B cell (primary cell): Measurements from ENCODE around the gene EPB41L4A.

Experiments used
- EZH2 ChIP-seq: IDR thresholded peaks from 2 replicates; pipeline ENCODE4 v1.6.1; 2012; ENCODE audit warnings: borderline replicate concordance, low read depth, mild to moderate bottlenecking, moderate library complexity, low read length; ENCODE audit not compliant: insufficient read depth, poor library complexity, severe bottlenecking
- TF ChIP-seq, protein P1 (sequence below): fragments of 200-600 bp; IDR thresholded peaks from one replicate; pipeline ENCODE4 v1.8.0; 2022; ENCODE audit warnings: antibody characterized with exemption, mild to moderate bottlenecking

GRCh38 chr5:112117551-112117950, 301.5 kb downstream of the EPB41L4A start:
- TF ChIP-seq, protein P1, sequence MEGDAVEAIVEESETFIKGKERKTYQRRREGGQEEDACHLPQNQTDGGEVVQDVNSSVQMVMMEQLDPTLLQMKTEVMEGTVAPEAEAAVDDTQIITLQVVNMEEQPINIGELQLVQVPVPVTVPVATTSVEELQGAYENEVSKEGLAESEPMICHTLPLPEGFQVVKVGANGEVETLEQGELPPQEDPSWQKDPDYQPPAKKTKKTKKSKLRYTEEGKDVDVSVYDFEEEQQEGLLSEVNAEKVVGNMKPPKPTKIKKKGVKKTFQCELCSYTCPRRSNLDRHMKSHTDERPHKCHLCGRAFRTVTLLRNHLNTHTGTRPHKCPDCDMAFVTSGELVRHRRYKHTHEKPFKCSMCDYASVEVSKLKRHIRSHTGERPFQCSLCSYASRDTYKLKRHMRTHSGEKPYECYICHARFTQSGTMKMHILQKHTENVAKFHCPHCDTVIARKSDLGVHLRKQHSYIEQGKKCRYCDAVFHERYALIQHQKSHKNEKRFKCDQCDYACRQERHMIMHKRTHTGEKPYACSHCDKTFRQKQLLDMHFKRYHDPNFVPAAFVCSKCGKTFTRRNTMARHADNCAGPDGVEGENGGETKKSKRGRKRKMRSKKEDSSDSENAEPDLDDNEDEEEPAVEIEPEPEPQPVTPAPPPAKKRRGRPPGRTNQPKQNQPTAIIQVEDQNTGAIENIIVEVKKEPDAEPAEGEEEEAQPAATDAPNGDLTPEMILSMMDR: no peak
- TF ChIP-seq EZH2: no peak
